ENCODE measurements around the gene HS6ST2. TPM values are rescaled to one million over a fixed set of nuclear protein-coding genes. Genes with fewer than 3 reads are reported as not detected.

The HS6ST2 gene
- total RNA-seq, 2 experiments from 2014 or later: 0.62 to 0.76 TPM

DNA sequence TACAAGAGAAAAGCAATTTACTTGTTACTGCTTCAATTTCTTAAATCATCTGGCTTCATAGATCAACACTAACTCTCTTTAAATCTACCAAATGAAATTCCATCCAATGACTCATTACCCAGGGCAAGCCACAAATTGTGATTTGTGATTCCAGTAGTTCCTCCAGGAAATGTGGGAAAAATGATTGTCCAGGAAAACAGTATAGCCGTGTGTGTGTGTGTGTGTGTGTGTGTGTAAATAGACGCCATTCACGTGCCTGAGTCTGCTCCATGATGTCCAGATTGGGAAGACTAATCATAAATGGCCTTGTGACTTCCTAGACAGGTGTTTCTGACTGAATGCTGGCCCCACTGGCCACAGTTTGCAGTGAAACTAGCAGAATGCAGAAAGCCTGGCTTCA lies 121.3 kb downstream of the HS6ST2 start:
- no peak for DNase-seq
- POLR2A ChIA-PET: no interaction called here
- Mint-ChIP-seq H3K27me3 (no peaks in the 10 kb centered on the region), H3K27ac (no peak overlapping the region), H3K4me3 (no peak overlapping the region), H3K4me1 (no peaks in the 10 kb centered on the region), H3K36me3 (ENCODE audit: low read depth) (no peaks in the 10 kb centered on the region), H3K9me3 (ENCODE audit: low read depth) (no peaks in the 10 kb centered on the region)
- CTCF ChIA-PET: no interaction called here
- ATAC-seq: no peak
- intact Hi-C loops (cut with DNase I, micrococcal nuclease): no loop called here

- no peaks in the 10 kb centered on the region for H3K27me3 Mint-ChIP-seq
- DNase-seq (no peak), ATAC-seq (no peak)
- no peaks in the 10 kb centered on the region for H3K9me3 Mint-ChIP-seq (ENCODE audit: low read depth)
- H3K27ac Mint-ChIP-seq: no peak overlapping the region
- H3K36me3 Mint-ChIP-seq (ENCODE audit: low read depth): no peaks in the 10 kb centered on the region
- ChIA-PET CTCF (no interaction called here), POLR2A (no interaction called here)
- intact Hi-C loops (cut with DNase I, micrococcal nuclease): no loop called here
- no peak overlapping the region for H3K4me3 Mint-ChIP-seq
- H3K4me1 Mint-ChIP-seq: no peaks in the 10 kb centered on the region
Observed at GRCh38 chrX:132836471-132836870, 122.0 kb downstream of the HS6ST2 start.

DNA sequence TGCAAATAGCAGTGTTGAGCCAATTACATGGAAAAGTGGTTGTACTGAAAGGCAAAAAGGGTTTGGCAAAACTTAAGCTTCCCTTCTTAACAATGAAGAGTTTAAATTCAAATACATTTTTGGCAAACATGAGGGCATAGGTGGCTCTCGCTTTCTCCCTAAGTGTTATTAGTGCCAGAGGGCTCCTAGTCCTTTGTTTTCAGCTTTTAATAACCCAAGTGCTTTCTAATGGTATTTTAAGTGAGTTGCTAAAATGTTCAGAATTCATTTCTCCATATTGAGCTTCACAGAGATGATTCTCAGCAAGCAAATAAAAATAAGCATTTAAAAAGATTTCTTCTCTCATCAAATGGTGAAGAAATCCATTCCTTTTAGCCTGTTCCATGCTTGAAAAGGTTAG lies 123.7 kb downstream of the HS6ST2 start:
- no peak overlapping the region for H3K27ac Mint-ChIP-seq
- DNase-seq (no peak), ATAC-seq (no peak)
- H3K36me3 Mint-ChIP-seq (ENCODE audit: low read depth): no peaks in the 10 kb centered on the region
- ChIA-PET CTCF (no interaction called here), POLR2A (no interaction called here)
- no peaks in the 10 kb centered on the region for H3K9me3 Mint-ChIP-seq (ENCODE audit: low read depth)
- H3K4me3 Mint-ChIP-seq: no peak overlapping the region
- no peaks in the 10 kb centered on the region for H3K4me1 Mint-ChIP-seq
- no peaks in the 10 kb centered on the region for H3K27me3 Mint-ChIP-seq
- intact Hi-C loops (cut with DNase I, micrococcal nuclease): no loop called here

DNA sequence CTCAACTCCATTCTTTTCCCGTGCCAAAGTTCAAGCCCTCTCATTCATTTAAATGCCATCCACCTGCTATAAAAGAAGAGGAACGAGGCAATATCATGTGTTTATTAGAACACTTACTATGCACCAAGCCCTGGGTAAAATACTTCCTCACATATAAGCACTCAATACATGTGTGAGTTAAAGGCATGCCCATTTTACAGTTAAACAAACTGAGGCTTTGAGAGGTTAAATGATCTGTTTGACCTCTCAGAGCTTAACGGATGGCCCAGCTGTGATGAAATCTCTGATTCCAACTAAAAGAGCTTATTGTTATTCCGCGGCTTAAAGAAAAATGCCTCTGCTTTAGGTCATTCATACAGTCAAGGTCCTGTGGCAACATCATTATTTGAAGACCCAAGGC lies 124.3 kb downstream of the HS6ST2 start:
- Mint-ChIP-seq H3K9me3 (ENCODE audit: low read depth) (no peaks in the 10 kb centered on the region), H3K36me3 (ENCODE audit: low read depth) (no peaks in the 10 kb centered on the region), H3K27ac (no peak overlapping the region), H3K4me3 (no peak overlapping the region), H3K27me3 (no peaks in the 10 kb centered on the region), H3K4me1 (no peaks in the 10 kb centered on the region)
- ChIA-PET POLR2A (no interaction called here), CTCF (no interaction called here)
- intact Hi-C loops (cut with DNase I, micrococcal nuclease): no loop called here
- no peak for DNase-seq
- ATAC-seq: no peak

- H3K36me3 Mint-ChIP-seq (ENCODE audit: low read depth): no peaks in the 10 kb centered on the region
- H3K9me3 Mint-ChIP-seq (ENCODE audit: low read depth): no peaks in the 10 kb centered on the region
- ATAC-seq (no peak), DNase-seq (no peak)
- H3K27me3 Mint-ChIP-seq: no peaks in the 10 kb centered on the region
- H3K4me1 Mint-ChIP-seq: no peaks in the 10 kb centered on the region
- no peak overlapping the region for H3K27ac Mint-ChIP-seq
- H3K4me3 Mint-ChIP-seq: no peak overlapping the region
- ChIA-PET POLR2A (no interaction called here), CTCF (no interaction called here)
- intact Hi-C loops (cut with DNase I, micrococcal nuclease): no loop called here
Observed at GRCh38 chrX:132833373-132833772, 125.1 kb downstream of the HS6ST2 start.

DNA sequence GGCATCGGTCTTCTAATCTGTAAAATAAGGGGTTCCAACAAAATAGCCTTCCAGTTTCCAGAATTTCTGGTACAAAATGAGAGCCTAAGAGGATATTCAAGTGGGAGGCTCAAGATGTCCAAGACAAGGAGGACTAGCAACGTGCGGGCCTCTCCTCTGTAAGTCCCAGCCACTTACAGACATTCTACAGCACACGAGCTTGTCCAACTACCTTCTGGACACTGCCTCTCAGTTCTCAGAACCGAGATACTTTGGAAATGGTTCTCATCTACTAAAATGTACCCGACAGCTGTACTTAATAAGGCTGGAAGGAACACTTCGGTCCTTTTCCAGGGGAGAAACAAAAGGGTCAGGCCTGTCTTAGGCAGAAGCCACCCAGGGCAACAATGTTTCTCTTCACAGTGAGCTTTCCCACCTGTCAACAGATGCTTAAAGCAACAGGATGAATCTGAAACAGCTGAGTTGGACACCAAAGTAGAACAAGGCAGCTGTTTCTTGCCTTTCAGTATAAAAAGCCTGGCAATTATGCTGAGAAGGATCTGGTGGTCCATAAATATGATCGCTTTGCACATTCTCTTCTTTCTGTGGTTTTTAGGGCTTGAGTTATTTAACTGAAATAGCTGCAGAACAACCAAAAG lies 127.0 kb downstream of the HS6ST2 start:
- Mint-ChIP-seq H3K4me1 (no peaks in the 10 kb centered on the region), H3K27me3 (no peaks in the 10 kb centered on the region), H3K9me3 (ENCODE audit: low read depth) (no peaks in the 10 kb centered on the region), H3K4me3 (no peak overlapping the region), H3K27ac (no peak overlapping the region), H3K36me3 (ENCODE audit: low read depth) (no peaks in the 10 kb centered on the region)
- POLR2A ChIA-PET: no interaction called here
- no peak for ATAC-seq
- intact Hi-C loops (cut with DNase I, micrococcal nuclease): no loop called here
- DNase-seq: no peak
- CTCF ChIA-PET: no interaction called here

GRCh38 chrX:132822634-132823012 lies 135.8 kb downstream of the HS6ST2 start:
- DNase-seq (no peak), ATAC-seq (no peak)
- intact Hi-C loops (cut with DNase I, micrococcal nuclease): no loop called here
- POLR2A ChIA-PET: no interaction called here
- H3K27me3 Mint-ChIP-seq: no peaks in the 10 kb centered on the region
- no peaks in the 10 kb centered on the region for H3K9me3 Mint-ChIP-seq (ENCODE audit: low read depth)
- no peaks in the 10 kb centered on the region for H3K36me3 Mint-ChIP-seq (ENCODE audit: low read depth)
- no peak overlapping the region for H3K27ac Mint-ChIP-seq
- H3K4me1 Mint-ChIP-seq: no peaks in the 10 kb centered on the region
- CTCF ChIA-PET: interaction anchor here (0.5 to 0.6 kb wide), 2 partner anchors 25 to 1361 kb away, joined by 3 read pairs; no protein-coding TSS in a partner anchor
- no peak overlapping the region for H3K4me3 Mint-ChIP-seq

- H3K27ac Mint-ChIP-seq: no peak overlapping the region
- CTCF ChIA-PET: interaction anchor here (0.6 to 0.8 kb wide), 2 partner anchors 42 to 1361 kb away, joined by 3 read pairs; no protein-coding TSS in a partner anchor
- no peak overlapping the region for H3K4me3 Mint-ChIP-seq
- no peaks in the 10 kb centered on the region for H3K9me3 Mint-ChIP-seq (ENCODE audit: low read depth)
- DNase-seq (no peak), ATAC-seq (no peak)
- no peaks in the 10 kb centered on the region for H3K36me3 Mint-ChIP-seq (ENCODE audit: low read depth)
- intact Hi-C loops (cut with DNase I, micrococcal nuclease): no loop called here
- no peaks in the 10 kb centered on the region for H3K4me1 Mint-ChIP-seq
- H3K27me3 Mint-ChIP-seq: no peaks in the 10 kb centered on the region
- POLR2A ChIA-PET: no interaction called here
Observed at GRCh38 chrX:132821974-132822633, 136.3 kb downstream of the HS6ST2 start.

- no peak for DNase-seq
- Mint-ChIP-seq H3K4me3 (no peak overlapping the region), H3K9me3 (ENCODE audit: low read depth) (no peaks in the 10 kb centered on the region), H3K4me1 (no peaks in the 10 kb centered on the region), H3K36me3 (ENCODE audit: low read depth) (no peaks in the 10 kb centered on the region), H3K27me3 (no peaks in the 10 kb centered on the region), H3K27ac (no peak overlapping the region)
- POLR2A ChIA-PET: no interaction called here
- intact Hi-C loops (cut with DNase I, micrococcal nuclease): no loop called here
- CTCF ChIA-PET: no interaction called here
- no peak for ATAC-seq
Observed at GRCh38 chrX:132820675-132821074, 137.8 kb downstream of the HS6ST2 start.

DNA sequence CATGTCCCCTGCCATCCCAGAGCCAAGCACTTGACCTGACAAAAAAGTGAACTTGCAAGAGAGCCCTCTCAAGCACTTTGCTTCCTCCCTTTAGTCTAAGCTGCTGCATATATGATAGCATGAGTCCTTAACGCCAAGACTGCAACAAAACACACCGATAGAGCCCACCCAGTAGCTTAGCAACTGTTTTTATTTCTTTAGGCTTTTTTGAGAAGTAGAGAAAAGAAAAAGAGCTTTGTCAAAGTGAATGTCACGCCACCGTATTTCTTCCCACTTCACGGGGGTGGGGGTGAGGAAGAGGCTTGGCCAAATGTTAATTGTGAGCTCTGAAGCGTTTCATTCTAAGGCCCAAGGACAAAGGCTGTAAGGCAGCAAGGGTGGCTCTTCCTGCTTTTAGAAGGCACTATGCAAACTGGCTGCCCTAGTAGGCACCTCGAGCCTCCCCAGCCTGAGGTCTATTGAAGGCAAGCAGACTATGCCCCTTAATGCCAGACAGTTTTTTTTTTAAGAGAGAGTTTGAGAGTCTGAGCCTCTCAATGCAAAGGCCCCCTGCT lies 138.6 kb downstream of the HS6ST2 start:
- H3K27ac Mint-ChIP-seq: no peak overlapping the region
- H3K36me3 Mint-ChIP-seq (ENCODE audit: low read depth): no peaks in the 10 kb centered on the region
- no peak overlapping the region for H3K4me3 Mint-ChIP-seq
- CTCF ChIA-PET: no interaction called here
- POLR2A ChIA-PET: no interaction called here
- no peaks in the 10 kb centered on the region for H3K9me3 Mint-ChIP-seq (ENCODE audit: low read depth)
- intact Hi-C loops (cut with DNase I, micrococcal nuclease): no loop called here
- no peaks in the 10 kb centered on the region for H3K4me1 Mint-ChIP-seq
- ATAC-seq (no peak), DNase-seq (no peak)
- H3K27me3 Mint-ChIP-seq: no peaks in the 10 kb centered on the region

DNA sequence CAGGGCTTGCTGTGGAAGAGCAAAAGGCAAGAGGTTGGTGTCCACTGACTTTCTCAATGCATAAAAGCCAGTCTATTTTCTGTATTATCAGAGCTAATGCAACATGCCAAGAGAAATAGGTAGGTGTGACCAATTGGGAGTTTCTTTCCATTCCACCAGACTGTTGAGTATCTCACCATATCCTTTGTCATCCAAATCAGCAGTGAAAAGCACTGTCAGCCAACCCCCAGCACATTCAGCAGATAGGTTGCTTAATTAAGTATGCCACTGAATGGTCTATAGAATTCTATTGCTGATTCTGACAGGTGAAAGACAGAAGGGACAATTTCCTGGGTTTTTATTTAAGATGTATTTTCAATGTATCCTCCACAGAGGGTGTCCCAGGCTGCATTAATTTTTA lies 139.8 kb downstream of the HS6ST2 start:
- Mint-ChIP-seq H3K27ac (no peak overlapping the region), H3K4me3 (no peak overlapping the region), H3K27me3 (peaks cover under 1% of the 10 kb centered on the region), H3K4me1 (no peaks in the 10 kb centered on the region), H3K36me3 (ENCODE audit: low read depth) (no peaks in the 10 kb centered on the region), H3K9me3 (ENCODE audit: low read depth) (no peaks in the 10 kb centered on the region)
- CTCF ChIA-PET: no interaction called here
- DNase-seq: no peak
- intact Hi-C loops (cut with DNase I, micrococcal nuclease): no loop called here
- POLR2A ChIA-PET: no interaction called here
- ATAC-seq: no peak

- DNase-seq (no peak), ATAC-seq (no peak)
- Mint-ChIP-seq H3K4me3 (no peak overlapping the region), H3K4me1 (no peaks in the 10 kb centered on the region), H3K27ac (no peak overlapping the region), H3K36me3 (ENCODE audit: low read depth) (no peaks in the 10 kb centered on the region), H3K27me3 (peaks cover 4% of the 10 kb centered on the region), H3K9me3 (ENCODE audit: low read depth) (no peaks in the 10 kb centered on the region)
- ChIA-PET CTCF (no interaction called here), POLR2A (no interaction called here)
- intact Hi-C loops (cut with DNase I, micrococcal nuclease): no loop called here
Observed at GRCh38 chrX:132815643-132816042, 142.8 kb downstream of the HS6ST2 start.

All from activated CD4-positive, alpha-beta T cell treated with anti-CD3 and anti-CD28 coated beads for 36 hours (primary cell).